ENCODE results near the gene FAM120C. TPM values are rescaled to one million over a fixed set of nuclear protein-coding genes. Genes with fewer than 3 reads are reported as not detected.

FAM120C gene
- total RNA-seq, 1 experiment from 2014 or later = 8.2 TPM

DNA sequence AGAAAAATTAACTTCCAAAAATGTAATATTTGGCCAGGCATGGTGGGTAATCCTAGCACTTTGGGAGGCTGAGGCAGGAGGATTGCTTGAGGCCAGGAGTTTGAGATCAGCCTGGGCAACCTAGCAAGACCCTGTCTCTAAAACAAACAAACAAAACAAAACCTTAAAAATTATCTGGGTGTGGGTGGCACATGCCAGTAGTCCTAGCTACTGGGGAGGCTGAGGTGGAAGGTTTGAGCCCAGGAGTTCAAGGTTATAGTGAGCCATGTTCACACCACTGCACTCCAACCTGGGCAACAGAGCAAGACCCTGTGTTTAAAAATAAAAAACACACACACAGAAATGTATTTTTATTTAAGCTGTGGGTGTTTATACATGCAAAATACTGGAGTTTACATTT is 12.0 kb downstream of the FAM120C start:
- TF ChIP-seq EZH2phosphoT487 (IDR thresholded peaks at IDR 0.05; ENCODE audit: borderline replicate concordance, low read length) = no peak
- TF ChIP-seq EZH2 (IDR thresholded peaks at IDR 0.05; ENCODE audit: low read length, unreplicated experiment) = no peak
- TF ChIP-seq, protein P1, sequence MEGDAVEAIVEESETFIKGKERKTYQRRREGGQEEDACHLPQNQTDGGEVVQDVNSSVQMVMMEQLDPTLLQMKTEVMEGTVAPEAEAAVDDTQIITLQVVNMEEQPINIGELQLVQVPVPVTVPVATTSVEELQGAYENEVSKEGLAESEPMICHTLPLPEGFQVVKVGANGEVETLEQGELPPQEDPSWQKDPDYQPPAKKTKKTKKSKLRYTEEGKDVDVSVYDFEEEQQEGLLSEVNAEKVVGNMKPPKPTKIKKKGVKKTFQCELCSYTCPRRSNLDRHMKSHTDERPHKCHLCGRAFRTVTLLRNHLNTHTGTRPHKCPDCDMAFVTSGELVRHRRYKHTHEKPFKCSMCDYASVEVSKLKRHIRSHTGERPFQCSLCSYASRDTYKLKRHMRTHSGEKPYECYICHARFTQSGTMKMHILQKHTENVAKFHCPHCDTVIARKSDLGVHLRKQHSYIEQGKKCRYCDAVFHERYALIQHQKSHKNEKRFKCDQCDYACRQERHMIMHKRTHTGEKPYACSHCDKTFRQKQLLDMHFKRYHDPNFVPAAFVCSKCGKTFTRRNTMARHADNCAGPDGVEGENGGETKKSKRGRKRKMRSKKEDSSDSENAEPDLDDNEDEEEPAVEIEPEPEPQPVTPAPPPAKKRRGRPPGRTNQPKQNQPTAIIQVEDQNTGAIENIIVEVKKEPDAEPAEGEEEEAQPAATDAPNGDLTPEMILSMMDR (conservative IDR thresholded peaks at IDR 0.05; ENCODE audit: low read depth, low read length) = no peak
- no peak overlapping the region for H3K4me3 ChIP-seq (ENCODE audit: low read length)
- no peaks in the 10 kb centered on the region for H4K20me1 ChIP-seq (ENCODE audit: low read length)
- H2AFZ ChIP-seq (ENCODE audit: low read length) = no peak overlapping the region
- no TSS peak for BruUV-seq (replicated peaks)
- H3K27ac ChIP-seq (ENCODE audit: low read length) = no peak overlapping the region
- H3K79me2 ChIP-seq (ENCODE audit: low read length) = peaks cover 25% of the 10 kb centered on the region
- H3F3A ChIP-seq (ENCODE audit: low read length, unreplicated experiment) = no peaks in the 10 kb centered on the region
- peaks cover 3% of the 10 kb centered on the region; the same call in 1 of the 2 replicates for H3K4me1 ChIP-seq (ENCODE audit: insufficient read depth, low read length)
- no peaks in the 10 kb centered on the region for H3K9me2 ChIP-seq (replicated peaks; ENCODE audit: low read length)
- H3K4me2 ChIP-seq (ENCODE audit: low read length) = no peak overlapping the region
- POLR2A ChIA-PET (ENCODE audit: unreplicated experiment) = no interaction called here
- H3K9me3 ChIP-seq (ENCODE audit: low read length) = no peaks in the 10 kb centered on the region
- no peaks in the 10 kb centered on the region for H3K27me3 ChIP-seq (ENCODE audit: low read length)
- peaks cover 8% of the 10 kb centered on the region; the same call in 1 of the 2 replicates for H3K36me3 ChIP-seq (ENCODE audit: low read depth, low read length)
- no peak for ATAC-seq
- CTCF ChIA-PET = no interaction called here
- no peak for DNase-seq
- no peak overlapping the region for H3K9ac ChIP-seq (ENCODE audit: low read length)
- intact Hi-C loops (cut with micrococcal nuclease) = no loop called here

DNA sequence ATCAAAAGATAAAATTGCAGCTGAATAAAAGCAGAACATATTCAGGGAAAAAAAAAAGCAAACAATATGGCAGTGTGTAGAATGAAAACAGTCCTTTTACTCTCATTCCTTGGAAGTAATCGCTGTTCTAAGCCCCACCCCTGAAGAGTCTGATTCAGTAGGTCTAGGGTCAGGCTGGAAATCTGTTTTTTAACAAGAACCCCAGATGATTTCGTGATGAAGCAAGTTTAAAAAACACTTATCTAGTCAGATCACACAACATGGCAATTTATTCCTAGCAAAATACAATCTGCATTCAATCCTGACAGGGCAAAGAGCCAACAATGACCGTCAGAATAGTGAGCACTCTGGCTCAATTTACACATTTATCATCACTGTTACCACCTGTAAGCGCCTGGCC is 16.1 kb downstream of the FAM120C start:
- H3K27ac ChIP-seq (ENCODE audit: low read length) = no peak overlapping the region
- H4K20me1 ChIP-seq (ENCODE audit: low read length) = no peaks in the 10 kb centered on the region
- H3K4me2 ChIP-seq (ENCODE audit: low read length) = no peak overlapping the region
- H2AFZ ChIP-seq (ENCODE audit: low read length) = no peak overlapping the region
- ATAC-seq (no peak), DNase-seq (no peak)
- H3K4me3 ChIP-seq (ENCODE audit: low read length) = no peak overlapping the region
- no peaks in the 10 kb centered on the region for H3K79me2 ChIP-seq (ENCODE audit: low read length)
- intact Hi-C loops (cut with micrococcal nuclease) = no loop called here
- no peak overlapping the region for H3K9ac ChIP-seq (ENCODE audit: low read length)
- no peaks in the 10 kb centered on the region for H3F3A ChIP-seq (ENCODE audit: low read length, unreplicated experiment)
- ChIA-PET POLR2A (ENCODE audit: unreplicated experiment) (no interaction called here), CTCF (no interaction called here)
- H3K9me3 ChIP-seq (ENCODE audit: low read length) = no peaks in the 10 kb centered on the region
- no peaks in the 10 kb centered on the region for H3K4me1 ChIP-seq (ENCODE audit: insufficient read depth, low read length)
- H3K36me3 ChIP-seq (ENCODE audit: low read depth, low read length) = no peaks in the 10 kb centered on the region
- TF ChIP-seq, protein P1 (conservative IDR thresholded peaks at IDR 0.05; ENCODE audit: low read depth, low read length) = no peak
- TF ChIP-seq EZH2phosphoT487 (IDR thresholded peaks at IDR 0.05; ENCODE audit: borderline replicate concordance, low read length) = no peak
- TF ChIP-seq EZH2 (IDR thresholded peaks at IDR 0.05; ENCODE audit: low read length, unreplicated experiment) = no peak
- BruUV-seq (replicated peaks) = no TSS peak
- no peaks in the 10 kb centered on the region for H3K27me3 ChIP-seq (ENCODE audit: low read length)
- H3K9me2 ChIP-seq (replicated peaks; ENCODE audit: low read length) = no peaks in the 10 kb centered on the region

DNA sequence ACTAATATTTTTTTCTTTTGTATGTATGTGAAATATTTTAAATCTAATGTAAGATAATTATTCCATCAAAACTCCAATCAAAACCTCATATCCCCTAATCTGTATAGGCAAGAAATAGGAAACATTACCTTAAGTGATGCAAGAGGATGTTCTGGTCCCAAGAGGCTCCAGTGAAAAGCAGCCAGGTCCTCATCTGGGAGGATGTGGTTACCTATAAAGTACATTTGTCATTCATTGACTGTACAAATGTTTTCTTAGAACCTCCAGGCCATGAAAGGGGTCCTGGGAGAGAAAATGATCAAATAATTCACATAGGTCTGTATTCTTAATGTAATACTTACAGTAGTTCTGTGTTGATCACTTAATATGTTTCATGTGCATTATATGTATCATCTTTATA is 25.5 kb downstream of the FAM120C start:
- H3K9ac ChIP-seq (ENCODE audit: low read length) = no peak overlapping the region
- DNase-seq (peak; percentile 13), ATAC-seq (peak; percentile 53)
- no peak overlapping the region for H3K27ac ChIP-seq (ENCODE audit: low read length)
- H3K36me3 ChIP-seq (ENCODE audit: low read depth, low read length) = no peaks in the 10 kb centered on the region
- no peaks in the 10 kb centered on the region for H3K9me2 ChIP-seq (replicated peaks; ENCODE audit: low read length)
- CTCF ChIA-PET = no interaction called here
- intact Hi-C loops (cut with micrococcal nuclease) = no loop called here
- POLR2A ChIA-PET (ENCODE audit: unreplicated experiment) = no interaction called here
- no TSS peak for BruUV-seq (replicated peaks)
- H3K27me3 ChIP-seq (ENCODE audit: low read length) = no peaks in the 10 kb centered on the region
- no peak overlapping the region for H3K4me2 ChIP-seq (ENCODE audit: low read length)
- no peaks in the 10 kb centered on the region for H3F3A ChIP-seq (ENCODE audit: low read length, unreplicated experiment)
- no peaks in the 10 kb centered on the region for H3K4me1 ChIP-seq (ENCODE audit: insufficient read depth, low read length)
- no peaks in the 10 kb centered on the region for H4K20me1 ChIP-seq (ENCODE audit: low read length)
- no peaks in the 10 kb centered on the region for H3K9me3 ChIP-seq (ENCODE audit: low read length)
- no peaks in the 10 kb centered on the region for H3K79me2 ChIP-seq (ENCODE audit: low read length)
- no peak overlapping the region for H2AFZ ChIP-seq (ENCODE audit: low read length)
- H3K4me3 ChIP-seq (ENCODE audit: low read length) = no peak overlapping the region
- TF ChIP-seq, protein P1 (conservative IDR thresholded peaks at IDR 0.05; ENCODE audit: low read depth, low read length) = no peak
- TF ChIP-seq EZH2phosphoT487 (IDR thresholded peaks at IDR 0.05; ENCODE audit: borderline replicate concordance, low read length) (no peak), EZH2 (IDR thresholded peaks at IDR 0.05; ENCODE audit: low read length, unreplicated experiment) (no peak)

All from PC-3 (cell line).